ENCODE data around the gene SHISA8.

The SHISA8 gene

GRCh38 chr22:41888627-41889200, 26.2 kb downstream of the SHISA8 start:
- H3K4me2 ChIP-seq (ENCODE audit: low read depth, low read length, poor library complexity, severe bottlenecking) = no peak overlapping the region
- H4K20me1 ChIP-seq (ENCODE audit: low read depth, low read length) = no peaks in the 10 kb centered on the region
- H3K27ac ChIP-seq (ENCODE audit: low read depth, low read length) = peak overlapping the region; percentile 44
- no peak overlapping the region for H3K9ac ChIP-seq (ENCODE audit: low read length)
- H3K36me3 ChIP-seq (ENCODE audit: low read length) = peaks cover 46% of the 10 kb centered on the region
- no peaks in the 10 kb centered on the region for H3K9me2 ChIP-seq (replicated peaks; ENCODE audit: insufficient read depth, low read length)
- H3F3A ChIP-seq (ENCODE audit: insufficient read depth) = peaks cover 13% of the 10 kb centered on the region; the same call in 1 of the 2 replicates
- H3K79me2 ChIP-seq (ENCODE audit: insufficient read depth, low read length) = no peaks in the 10 kb centered on the region
- H3K4me3 ChIP-seq (ENCODE audit: insufficient read depth, low read length, poor library complexity, severe bottlenecking) = no peak overlapping the region
- no peak overlapping the region for H2AFZ ChIP-seq (ENCODE audit: low read depth, low read length, severe bottlenecking)
- TF ChIP-seq, protein P1, sequence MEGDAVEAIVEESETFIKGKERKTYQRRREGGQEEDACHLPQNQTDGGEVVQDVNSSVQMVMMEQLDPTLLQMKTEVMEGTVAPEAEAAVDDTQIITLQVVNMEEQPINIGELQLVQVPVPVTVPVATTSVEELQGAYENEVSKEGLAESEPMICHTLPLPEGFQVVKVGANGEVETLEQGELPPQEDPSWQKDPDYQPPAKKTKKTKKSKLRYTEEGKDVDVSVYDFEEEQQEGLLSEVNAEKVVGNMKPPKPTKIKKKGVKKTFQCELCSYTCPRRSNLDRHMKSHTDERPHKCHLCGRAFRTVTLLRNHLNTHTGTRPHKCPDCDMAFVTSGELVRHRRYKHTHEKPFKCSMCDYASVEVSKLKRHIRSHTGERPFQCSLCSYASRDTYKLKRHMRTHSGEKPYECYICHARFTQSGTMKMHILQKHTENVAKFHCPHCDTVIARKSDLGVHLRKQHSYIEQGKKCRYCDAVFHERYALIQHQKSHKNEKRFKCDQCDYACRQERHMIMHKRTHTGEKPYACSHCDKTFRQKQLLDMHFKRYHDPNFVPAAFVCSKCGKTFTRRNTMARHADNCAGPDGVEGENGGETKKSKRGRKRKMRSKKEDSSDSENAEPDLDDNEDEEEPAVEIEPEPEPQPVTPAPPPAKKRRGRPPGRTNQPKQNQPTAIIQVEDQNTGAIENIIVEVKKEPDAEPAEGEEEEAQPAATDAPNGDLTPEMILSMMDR (IDR thresholded peaks at IDR 0.05; ENCODE audit: insufficient read depth, low read length, poor library complexity, severe bottlenecking) = no peak
- TF ChIP-seq EZH2phosphoT487 (conservative IDR thresholded peaks at IDR 0.05; ENCODE audit: low read length) = no peak
- no peaks in the 10 kb centered on the region for H3K27me3 ChIP-seq (ENCODE audit: low read length)
- no peaks in the 10 kb centered on the region for H3K9me3 ChIP-seq (ENCODE audit: insufficient read depth, low read length)

DNA sequence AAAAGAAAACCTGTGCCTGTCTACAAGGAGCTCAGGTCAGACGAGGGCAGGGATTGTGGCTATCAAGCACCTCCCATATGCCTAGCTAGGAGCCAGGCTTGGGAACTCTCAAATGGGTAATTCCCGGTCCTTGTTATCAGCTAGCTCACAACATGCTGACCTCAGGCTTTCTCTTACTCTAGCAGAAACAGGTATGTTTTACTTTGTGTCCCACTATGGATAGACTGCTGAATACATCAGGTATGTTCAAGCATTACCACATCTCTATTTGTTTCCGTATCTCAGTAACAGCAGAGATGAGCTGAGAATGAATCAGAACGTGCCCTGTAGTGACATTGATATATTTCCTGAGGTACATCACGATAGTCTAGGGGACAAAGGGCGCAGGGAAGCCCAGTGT, 29.4 kb downstream of the SHISA8 start:
- Histone ChIP-seq H4K20me1 (ENCODE audit: low read depth, low read length) (no peaks in the 10 kb centered on the region), H3K27ac (ENCODE audit: low read depth, low read length) (no peak overlapping the region), H3K9me2 (replicated peaks; ENCODE audit: insufficient read depth, low read length) (no peaks in the 10 kb centered on the region), H2AFZ (ENCODE audit: low read depth, low read length, severe bottlenecking) (no peak overlapping the region), H3K79me2 (ENCODE audit: insufficient read depth, low read length) (no peaks in the 10 kb centered on the region), H3K4me3 (ENCODE audit: insufficient read depth, low read length, poor library complexity, severe bottlenecking) (no peak overlapping the region), H3K9me3 (ENCODE audit: insufficient read depth, low read length) (no peaks in the 10 kb centered on the region), H3K9ac (ENCODE audit: low read length) (no peak overlapping the region), H3K4me2 (ENCODE audit: low read depth, low read length, poor library complexity, severe bottlenecking) (no peak overlapping the region), H3F3A (ENCODE audit: insufficient read depth) (peaks cover 13% of the 10 kb centered on the region; the same call in 1 of the 2 replicates), H3K36me3 (ENCODE audit: low read length) (peaks cover 58% of the 10 kb centered on the region), H3K27me3 (ENCODE audit: low read length) (no peaks in the 10 kb centered on the region)
- TF ChIP-seq, protein P1 (IDR thresholded peaks at IDR 0.05; ENCODE audit: insufficient read depth, low read length, poor library complexity, severe bottlenecking) = no peak
- TF ChIP-seq EZH2phosphoT487 (conservative IDR thresholded peaks at IDR 0.05; ENCODE audit: low read length) = no peak

GRCh38 chr22:41885116-41885515, 29.8 kb downstream of the SHISA8 start:
- TF ChIP-seq EZH2phosphoT487 (conservative IDR thresholded peaks at IDR 0.05; ENCODE audit: low read length) = no peak
- TF ChIP-seq, protein P1 (IDR thresholded peaks at IDR 0.05; ENCODE audit: insufficient read depth, low read length, poor library complexity, severe bottlenecking) = no peak
- H3K79me2 ChIP-seq (ENCODE audit: insufficient read depth, low read length) = no peaks in the 10 kb centered on the region
- H3K9ac ChIP-seq (ENCODE audit: low read length) = no peak overlapping the region
- H3F3A ChIP-seq (ENCODE audit: insufficient read depth) = peaks cover 13% of the 10 kb centered on the region; the same call in 1 of the 2 replicates
- no peaks in the 10 kb centered on the region for H3K9me3 ChIP-seq (ENCODE audit: insufficient read depth, low read length)
- no peak overlapping the region for H3K4me2 ChIP-seq (ENCODE audit: low read depth, low read length, poor library complexity, severe bottlenecking)
- H3K27me3 ChIP-seq (ENCODE audit: low read length) = no peaks in the 10 kb centered on the region
- H2AFZ ChIP-seq (ENCODE audit: low read depth, low read length, severe bottlenecking) = no peak overlapping the region
- no peak overlapping the region for H3K27ac ChIP-seq (ENCODE audit: low read depth, low read length)
- H4K20me1 ChIP-seq (ENCODE audit: low read depth, low read length) = no peaks in the 10 kb centered on the region
- peaks cover 58% of the 10 kb centered on the region for H3K36me3 ChIP-seq (ENCODE audit: low read length)
- H3K4me3 ChIP-seq (ENCODE audit: insufficient read depth, low read length, poor library complexity, severe bottlenecking) = no peak overlapping the region
- H3K9me2 ChIP-seq (replicated peaks; ENCODE audit: insufficient read depth, low read length) = no peaks in the 10 kb centered on the region

Data from SU-DHL-6 (cell line).